H1 (cell line): ENCODE data around the gene SOD2. TPM values are rescaled to one million over a fixed set of nuclear protein-coding genes. Genes with fewer than 3 reads are reported as not detected.

Experiments used
- CEBPB ChIP-seq: IDR thresholded peaks from 2 replicates; pipeline ENCODE4 v1.6.1; 2012; ENCODE audit warnings: low read depth, low read length
- NANOG ChIP-seq: IDR thresholded peaks from 2 replicates; pipeline ENCODE4 v1.6.1; 2011; ENCODE audit warnings: low read length, low read depth, mild to moderate bottlenecking, inconsistent platforms; ENCODE audit not compliant: insufficient read depth, poor library complexity, severe bottlenecking
- PHF8 ChIP-seq: fragments of 200-600 bp; sonication (generic); conservative IDR thresholded peaks from 2 replicates; pipeline ENCODE4 v1.7.1; 2012; ENCODE audit warnings: low read depth, mild to moderate bottlenecking, inconsistent platforms, low read length, moderate library complexity
- RNF2 ChIP-seq: fragments of 200-900, 300-1000 bp; sonication (generic); IDR thresholded peaks from 2 replicates; pipeline ENCODE4 v1.7.1; 2016; ENCODE audit warnings: borderline replicate concordance, low read depth, mild to moderate bottlenecking, antibody characterized with exemption, low read length; ENCODE audit not compliant: poor library complexity, severe bottlenecking; ENCODE audit errors: missing control alignments
- RXRA ChIP-seq: IDR thresholded peaks from 2 replicates; pipeline ENCODE4 v1.6.1; 2011; ENCODE audit warnings: low read depth, mild to moderate bottlenecking, low read length, moderate library complexity; ENCODE audit not compliant: insufficient read depth
- SP1 ChIP-seq: IDR thresholded peaks from 2 replicates; pipeline ENCODE4 v1.6.1; 2011; ENCODE audit warnings: low read depth, low read length
- TAF1 ChIP-seq: IDR thresholded peaks from 2 replicates; pipeline ENCODE4 v1.6.1; 2011; ENCODE audit warnings: mild to moderate bottlenecking, low read depth, low read length
- TEAD4 ChIP-seq: IDR thresholded peaks from 2 replicates; pipeline ENCODE4 v1.6.1; 2012; ENCODE audit warnings: low read depth, low read length, inconsistent platforms, mixed read lengths
- ZNF274 ChIP-seq: IDR thresholded peaks from 2 replicates; pipeline ENCODE4 v1.7.0; 2012; ENCODE audit warnings: low read length, borderline replicate concordance; ENCODE audit errors: extremely low read depth
- polyA plus RNA-seq, 7 experiments: library from polyadenylated mRNA; depleted of rRNA in 3 of 7; stranded (reverse) in 5 of 7; unstranded in 2 of 7; fragments of >200 nt in 5 of 7; fragments of 200-250 nt in 2 of 7; gene quantifications; 1 replicate in 5 of 7; 2 replicates in 1 of 7; 4 replicates in 1 of 7; pipeline versions ENCODE4 v1.2.1 to v1.2.3, GENCODE V29; 2011 to 2013; ENCODE audit warnings: missing spikeins in 2 of 7, mixed read lengths in 2 of 7
- total RNA-seq: library from RNA; stranded (reverse); fragmentation: NEBNext Ultra II Directional; extraction: Animal tissue kit (Norgen Biotek cat#: 25700); gene quantifications from 2 replicates; pipeline ENCODE4 v1.2.1, GENCODE V29; 2021
- TF ChIP-seq, protein P1 (sequence below): fragments of 300-600 bp; sonication (generic); IDR thresholded peaks from 2 replicates; pipeline ENCODE4 v1.7.1; 2012; ENCODE audit warnings: low read length, moderate library complexity, mild to moderate bottlenecking, inconsistent platforms; ENCODE audit not compliant: insufficient replicate concordance

Gene SOD2
- total and polyA plus RNA-seq, 2 of the 8 experiments (the other 6 are each of a cell fraction or from before 2014, with no cell fraction given), result 31.1 to 88.7 TPM

- TF ChIP-seq, protein P1, sequence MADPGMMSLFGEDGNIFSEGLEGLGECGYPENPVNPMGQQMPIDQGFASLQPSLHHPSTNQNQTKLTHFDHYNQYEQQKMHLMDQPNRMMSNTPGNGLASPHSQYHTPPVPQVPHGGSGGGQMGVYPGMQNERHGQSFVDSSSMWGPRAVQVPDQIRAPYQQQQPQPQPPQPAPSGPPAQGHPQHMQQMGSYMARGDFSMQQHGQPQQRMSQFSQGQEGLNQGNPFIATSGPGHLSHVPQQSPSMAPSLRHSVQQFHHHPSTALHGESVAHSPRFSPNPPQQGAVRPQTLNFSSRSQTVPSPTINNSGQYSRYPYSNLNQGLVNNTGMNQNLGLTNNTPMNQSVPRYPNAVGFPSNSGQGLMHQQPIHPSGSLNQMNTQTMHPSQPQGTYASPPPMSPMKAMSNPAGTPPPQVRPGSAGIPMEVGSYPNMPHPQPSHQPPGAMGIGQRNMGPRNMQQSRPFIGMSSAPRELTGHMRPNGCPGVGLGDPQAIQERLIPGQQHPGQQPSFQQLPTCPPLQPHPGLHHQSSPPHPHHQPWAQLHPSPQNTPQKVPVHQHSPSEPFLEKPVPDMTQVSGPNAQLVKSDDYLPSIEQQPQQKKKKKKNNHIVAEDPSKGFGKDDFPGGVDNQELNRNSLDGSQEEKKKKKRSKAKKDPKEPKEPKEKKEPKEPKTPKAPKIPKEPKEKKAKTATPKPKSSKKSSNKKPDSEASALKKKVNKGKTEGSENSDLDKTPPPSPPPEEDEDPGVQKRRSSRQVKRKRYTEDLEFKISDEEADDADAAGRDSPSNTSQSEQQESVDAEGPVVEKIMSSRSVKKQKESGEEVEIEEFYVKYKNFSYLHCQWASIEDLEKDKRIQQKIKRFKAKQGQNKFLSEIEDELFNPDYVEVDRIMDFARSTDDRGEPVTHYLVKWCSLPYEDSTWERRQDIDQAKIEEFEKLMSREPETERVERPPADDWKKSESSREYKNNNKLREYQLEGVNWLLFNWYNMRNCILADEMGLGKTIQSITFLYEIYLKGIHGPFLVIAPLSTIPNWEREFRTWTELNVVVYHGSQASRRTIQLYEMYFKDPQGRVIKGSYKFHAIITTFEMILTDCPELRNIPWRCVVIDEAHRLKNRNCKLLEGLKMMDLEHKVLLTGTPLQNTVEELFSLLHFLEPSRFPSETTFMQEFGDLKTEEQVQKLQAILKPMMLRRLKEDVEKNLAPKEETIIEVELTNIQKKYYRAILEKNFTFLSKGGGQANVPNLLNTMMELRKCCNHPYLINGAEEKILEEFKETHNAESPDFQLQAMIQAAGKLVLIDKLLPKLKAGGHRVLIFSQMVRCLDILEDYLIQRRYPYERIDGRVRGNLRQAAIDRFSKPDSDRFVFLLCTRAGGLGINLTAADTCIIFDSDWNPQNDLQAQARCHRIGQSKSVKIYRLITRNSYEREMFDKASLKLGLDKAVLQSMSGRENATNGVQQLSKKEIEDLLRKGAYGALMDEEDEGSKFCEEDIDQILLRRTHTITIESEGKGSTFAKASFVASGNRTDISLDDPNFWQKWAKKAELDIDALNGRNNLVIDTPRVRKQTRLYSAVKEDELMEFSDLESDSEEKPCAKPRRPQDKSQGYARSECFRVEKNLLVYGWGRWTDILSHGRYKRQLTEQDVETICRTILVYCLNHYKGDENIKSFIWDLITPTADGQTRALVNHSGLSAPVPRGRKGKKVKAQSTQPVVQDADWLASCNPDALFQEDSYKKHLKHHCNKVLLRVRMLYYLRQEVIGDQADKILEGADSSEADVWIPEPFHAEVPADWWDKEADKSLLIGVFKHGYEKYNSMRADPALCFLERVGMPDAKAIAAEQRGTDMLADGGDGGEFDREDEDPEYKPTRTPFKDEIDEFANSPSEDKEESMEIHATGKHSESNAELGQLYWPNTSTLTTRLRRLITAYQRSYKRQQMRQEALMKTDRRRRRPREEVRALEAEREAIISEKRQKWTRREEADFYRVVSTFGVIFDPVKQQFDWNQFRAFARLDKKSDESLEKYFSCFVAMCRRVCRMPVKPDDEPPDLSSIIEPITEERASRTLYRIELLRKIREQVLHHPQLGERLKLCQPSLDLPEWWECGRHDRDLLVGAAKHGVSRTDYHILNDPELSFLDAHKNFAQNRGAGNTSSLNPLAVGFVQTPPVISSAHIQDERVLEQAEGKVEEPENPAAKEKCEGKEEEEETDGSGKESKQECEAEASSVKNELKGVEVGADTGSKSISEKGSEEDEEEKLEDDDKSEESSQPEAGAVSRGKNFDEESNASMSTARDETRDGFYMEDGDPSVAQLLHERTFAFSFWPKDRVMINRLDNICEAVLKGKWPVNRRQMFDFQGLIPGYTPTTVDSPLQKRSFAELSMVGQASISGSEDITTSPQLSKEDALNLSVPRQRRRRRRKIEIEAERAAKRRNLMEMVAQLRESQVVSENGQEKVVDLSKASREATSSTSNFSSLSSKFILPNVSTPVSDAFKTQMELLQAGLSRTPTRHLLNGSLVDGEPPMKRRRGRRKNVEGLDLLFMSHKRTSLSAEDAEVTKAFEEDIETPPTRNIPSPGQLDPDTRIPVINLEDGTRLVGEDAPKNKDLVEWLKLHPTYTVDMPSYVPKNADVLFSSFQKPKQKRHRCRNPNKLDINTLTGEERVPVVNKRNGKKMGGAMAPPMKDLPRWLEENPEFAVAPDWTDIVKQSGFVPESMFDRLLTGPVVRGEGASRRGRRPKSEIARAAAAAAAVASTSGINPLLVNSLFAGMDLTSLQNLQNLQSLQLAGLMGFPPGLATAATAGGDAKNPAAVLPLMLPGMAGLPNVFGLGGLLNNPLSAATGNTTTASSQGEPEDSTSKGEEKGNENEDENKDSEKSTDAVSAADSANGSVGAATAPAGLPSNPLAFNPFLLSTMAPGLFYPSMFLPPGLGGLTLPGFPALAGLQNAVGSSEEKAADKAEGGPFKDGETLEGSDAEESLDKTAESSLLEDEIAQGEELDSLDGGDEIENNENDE, result no peak
- no peak for TF ChIP-seq PHF8
- no peak for TF ChIP-seq CEBPB
- no peak for TF ChIP-seq TAF1
- no peak for TF ChIP-seq NANOG
- TF ChIP-seq SP1, result no peak
- TF ChIP-seq RNF2, result no peak
- no peak for TF ChIP-seq ZNF274
- TF ChIP-seq TEAD4, result no peak
- TF ChIP-seq RXRA, result no peak
Measured at GRCh38 chr6:159681191-159681880, 11.7 kb downstream of the SOD2 start (continued).
